Kidney epithelial cell (primary cell): ENCODE data around the gene CCL3. TPM values are rescaled to one million over a fixed set of nuclear protein-coding genes. Genes with fewer than 3 reads are reported as not detected.

Experiments used
- DNase-seq: peaks from one replicate; pipeline ENCODE4 v3.0.0-alpha.2; 2010; ENCODE audit warnings: low read depth
- H3K27me3 ChIP-seq: 2 replicates; pipeline ENCODE4 v1.6.0; 2011; ENCODE audit warnings: low read length; ENCODE audit not compliant: control insufficient read depth, insufficient read depth
- H3K36me3 ChIP-seq: 2 replicates; pipeline ENCODE4 v1.5.1; 2011; ENCODE audit warnings: low read length; ENCODE audit not compliant: control insufficient read depth, insufficient read depth
- H3K4me3 ChIP-seq: 2 replicates; pipeline ENCODE4 v1.5.1; 2011; ENCODE audit warnings: low read depth, mild to moderate bottlenecking, control low read depth, low read length
- total RNA-seq: library from RNA; depleted of rRNA; stranded (reverse); fragments of >200 nt; gene quantifications from 2 replicates; pipeline ENCODE4 v1.2.3, GENCODE V29; 2015
- TF ChIP-seq, protein P1 (sequence below): IDR thresholded peaks from 2 replicates; pipeline ENCODE4 v1.5.1; 2011; ENCODE audit warnings: mild to moderate bottlenecking, moderate library complexity, low read length, control low read depth, inconsistent platforms; ENCODE audit not compliant: insufficient read depth, poor library complexity, severe bottlenecking

Gene CCL3
- total RNA-seq, 1 donor from 2014 or later: 0.71 TPM

DNA sequence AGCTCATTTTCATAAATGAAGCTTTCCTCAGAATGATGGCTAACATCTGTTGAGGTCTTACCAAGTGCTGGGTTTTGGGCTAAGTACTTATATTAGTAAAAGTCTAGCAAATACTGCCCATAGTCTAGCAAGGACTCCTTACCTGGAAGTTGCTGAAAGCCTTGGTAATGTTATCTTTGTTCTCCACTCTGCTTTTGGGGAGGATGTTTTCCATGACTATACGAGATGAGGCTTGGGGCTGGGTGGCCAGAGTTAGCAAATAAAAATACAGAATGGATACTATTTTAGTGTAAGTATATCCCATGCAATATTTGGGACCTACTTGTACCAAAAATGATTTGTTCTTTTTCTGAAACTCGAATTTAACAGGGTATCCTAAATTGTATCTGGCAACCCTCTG, 18.2 kb downstream of the CCL3 start:
- H3K4me3 ChIP-seq: no peak overlapping the region
- H3K27me3 ChIP-seq: no peaks in the 10 kb centered on the region
- no peak for DNase-seq
- no peaks in the 10 kb centered on the region for H3K36me3 ChIP-seq
- TF ChIP-seq, protein P1, sequence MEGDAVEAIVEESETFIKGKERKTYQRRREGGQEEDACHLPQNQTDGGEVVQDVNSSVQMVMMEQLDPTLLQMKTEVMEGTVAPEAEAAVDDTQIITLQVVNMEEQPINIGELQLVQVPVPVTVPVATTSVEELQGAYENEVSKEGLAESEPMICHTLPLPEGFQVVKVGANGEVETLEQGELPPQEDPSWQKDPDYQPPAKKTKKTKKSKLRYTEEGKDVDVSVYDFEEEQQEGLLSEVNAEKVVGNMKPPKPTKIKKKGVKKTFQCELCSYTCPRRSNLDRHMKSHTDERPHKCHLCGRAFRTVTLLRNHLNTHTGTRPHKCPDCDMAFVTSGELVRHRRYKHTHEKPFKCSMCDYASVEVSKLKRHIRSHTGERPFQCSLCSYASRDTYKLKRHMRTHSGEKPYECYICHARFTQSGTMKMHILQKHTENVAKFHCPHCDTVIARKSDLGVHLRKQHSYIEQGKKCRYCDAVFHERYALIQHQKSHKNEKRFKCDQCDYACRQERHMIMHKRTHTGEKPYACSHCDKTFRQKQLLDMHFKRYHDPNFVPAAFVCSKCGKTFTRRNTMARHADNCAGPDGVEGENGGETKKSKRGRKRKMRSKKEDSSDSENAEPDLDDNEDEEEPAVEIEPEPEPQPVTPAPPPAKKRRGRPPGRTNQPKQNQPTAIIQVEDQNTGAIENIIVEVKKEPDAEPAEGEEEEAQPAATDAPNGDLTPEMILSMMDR: no peak

DNA sequence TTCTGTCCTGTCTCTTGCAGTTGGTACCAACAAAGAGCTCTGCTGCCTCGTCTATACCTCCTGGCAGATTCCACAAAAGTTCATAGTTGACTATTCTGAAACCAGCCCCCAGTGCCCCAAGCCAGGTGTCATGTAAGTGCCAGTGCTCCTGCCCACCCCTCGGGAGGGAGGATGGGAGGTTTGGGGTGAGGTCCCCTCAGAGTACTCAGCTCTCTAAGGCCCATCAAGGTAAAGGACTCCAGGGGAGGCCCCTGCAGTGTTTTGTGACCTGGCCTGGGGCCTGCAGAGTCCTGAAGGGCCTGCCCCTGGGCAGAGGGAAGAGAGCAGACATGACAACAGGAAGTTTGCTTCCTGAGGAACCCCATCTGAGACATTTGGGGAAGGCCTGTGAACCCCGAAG, 19.5 kb downstream of the CCL3 start:
- TF ChIP-seq, protein P1: no peak
- DNase-seq: no peak
- Histone ChIP-seq H3K4me3 (no peak overlapping the region), H3K27me3 (no peaks in the 10 kb centered on the region), H3K36me3 (no peaks in the 10 kb centered on the region)

DNA sequence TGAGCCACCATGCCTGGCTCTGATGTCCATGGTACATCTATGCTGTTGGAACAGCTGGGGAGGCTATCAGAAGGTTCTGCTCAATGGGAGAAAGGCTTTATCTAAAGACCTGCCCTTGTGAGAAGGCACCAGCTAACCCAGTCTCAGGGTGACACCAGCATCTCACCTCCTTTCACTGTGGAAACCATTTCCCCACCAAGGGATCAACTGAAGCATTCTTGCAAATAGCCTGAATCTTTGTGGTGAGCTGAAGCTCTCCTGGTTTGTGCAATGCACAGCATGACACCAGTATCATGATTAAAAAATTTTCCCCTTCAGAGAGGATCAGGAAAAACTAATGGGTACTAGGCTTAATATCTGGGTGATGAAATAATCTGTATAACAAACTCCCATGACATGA, 20.8 kb downstream of the CCL3 start:
- Histone ChIP-seq H3K36me3 (no peaks in the 10 kb centered on the region), H3K27me3 (no peaks in the 10 kb centered on the region), H3K4me3 (no peak overlapping the region)
- TF ChIP-seq, protein P1: no peak
- DNase-seq: no peak

DNA sequence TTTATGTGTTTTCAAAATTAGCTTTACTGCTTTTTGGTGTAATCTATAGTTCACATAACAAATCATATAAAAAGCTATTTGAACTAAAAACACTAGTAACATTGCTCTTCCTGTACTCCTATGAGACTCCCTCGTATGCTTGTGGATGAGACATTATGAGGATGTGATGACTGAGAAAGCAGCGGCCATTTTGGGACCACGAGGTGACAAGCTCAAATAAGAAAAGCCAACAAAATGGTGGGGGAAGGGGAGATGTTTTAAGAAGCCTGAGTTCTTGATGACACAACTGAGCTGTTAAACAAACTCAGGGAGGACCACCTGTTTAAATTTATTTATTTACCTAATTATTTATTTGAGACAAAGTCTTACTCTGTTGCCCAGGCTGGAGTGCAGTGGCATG, 21.4 kb downstream of the CCL3 start:
- Histone ChIP-seq H3K36me3 (no peaks in the 10 kb centered on the region), H3K4me3 (no peak overlapping the region), H3K27me3 (no peaks in the 10 kb centered on the region)
- no peak for DNase-seq
- TF ChIP-seq, protein P1: no peak

DNA sequence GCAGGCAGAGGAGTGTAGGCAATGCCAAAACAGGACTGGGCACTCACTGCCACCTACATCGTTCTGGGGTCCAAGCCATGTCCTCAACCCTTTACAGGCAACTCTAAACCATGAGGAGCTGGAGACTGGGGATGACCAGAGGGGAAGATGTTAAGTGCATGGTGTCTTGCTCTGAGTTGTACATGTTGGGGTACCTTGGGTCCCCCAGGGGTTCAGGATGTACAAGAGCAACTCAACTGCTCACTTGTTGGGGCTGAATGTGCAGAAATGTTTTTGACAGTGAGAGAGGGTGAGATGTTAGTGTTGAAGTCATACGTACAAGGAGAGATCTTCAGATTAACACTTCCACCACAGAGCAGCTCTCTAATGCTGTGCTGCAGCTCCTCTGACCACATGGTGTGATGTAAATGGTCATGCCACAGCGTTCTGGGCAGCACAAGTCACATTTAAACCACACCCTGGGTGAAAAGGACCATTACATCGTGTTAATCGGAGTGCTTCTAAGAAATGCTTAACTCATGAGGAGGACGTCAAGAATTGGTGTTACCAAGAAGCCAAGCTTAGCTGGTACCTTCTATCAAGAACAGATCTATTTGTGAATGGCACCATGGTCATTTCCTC, 23.5 kb downstream of the CCL3 start:
- no peak for DNase-seq
- Histone ChIP-seq H3K4me3 (no peak overlapping the region), H3K36me3 (no peaks in the 10 kb centered on the region), H3K27me3 (no peaks in the 10 kb centered on the region)
- TF ChIP-seq, protein P1: no peak
